CD4-positive, alpha-beta T cell (primary cell): ENCODE measurements around the gene TAS1R1. TPM values are rescaled to one million over a fixed set of nuclear protein-coding genes. Genes with fewer than 3 reads are reported as not detected.

Experiments
- ATAC-seq: fragments of 200-7000 bp; cut with Tn5 transposase; one replicate; pipeline ENCODE4 v1.10.0; 2022; ENCODE audit warnings: mild to moderate bottlenecking; ENCODE audit not compliant: poor library complexity
- CTCF ChIA-PET: fragments of 350-600 bp; sonication (Branson Sonifier 250); formaldehyde crosslinking; loops from one replicate; lab custom pipeline; 2021; ENCODE audit warnings: antibody characterized with exemption, inconsistent platforms; lab: Charles Lee
- POLR2A ChIA-PET: fragments of 350-600 bp; sonication (Branson Sonifier 250); formaldehyde crosslinking; loops from one replicate; lab custom pipeline; 2021; ENCODE audit warnings: antibody characterized with exemption, inconsistent platforms; lab: Charles Lee
- DNase-seq, 14 experiments: peaks; one replicate each; pipeline ENCODE4 v3.0.0-alpha.2; 2013 to 2020; ENCODE audit warnings: mixed read lengths in 2 of 14
- H3K27ac ChIP-seq, 2 donors: one replicate each; pipeline versions ENCODE4 v1.5.1 to v1.7.0; 2013; ENCODE audit warnings: low read length in 2 of 2, low read depth in 1 of 2, mild to moderate bottlenecking in 1 of 2
- H3K27me3 ChIP-seq, 2 experiments: 1 replicate in 1 of 2; 2 replicates in 1 of 2; pipeline versions ENCODE4 v1.6.1 to v1.7.0; 2013; ENCODE audit warnings: low read length in 2 of 2, control low read depth in 1 of 2, mild to moderate bottlenecking in 1 of 2, moderate library complexity in 1 of 2; ENCODE audit not compliant: insufficient read depth in 2 of 2, control insufficient read depth in 1 of 2
- H3K36me3 ChIP-seq: one replicate; pipeline ENCODE4 v1.6.1; 2013; ENCODE audit warnings: low read length, control low read depth; ENCODE audit not compliant: insufficient read depth
- H3K4me1 ChIP-seq: one replicate; pipeline ENCODE4 v1.6.1; 2013; ENCODE audit warnings: low read length, control low read depth; ENCODE audit not compliant: insufficient read depth
- H3K4me3 ChIP-seq: one replicate; pipeline ENCODE4 v1.5.1; 2013; ENCODE audit warnings: mild to moderate bottlenecking, low read length, moderate library complexity
- H3K9me3 ChIP-seq, 2 experiments: 1 replicate in 1 of 2; 2 replicates in 1 of 2; pipeline versions ENCODE4 v1.6.1 to v1.7.0; 2013; ENCODE audit warnings: low read length in 2 of 2, mild to moderate bottlenecking in 2 of 2, control low read depth in 1 of 2, moderate library complexity in 1 of 2; ENCODE audit not compliant: control insufficient read depth in 1 of 2, insufficient read depth in 1 of 2
- H3K27ac Mint-ChIP-seq: one replicate; pipeline ENCODE4 v1.8.0; 2020; ENCODE audit warnings: mixed read lengths
- H3K27me3 Mint-ChIP-seq: one replicate; pipeline ENCODE4 v1.8.0; 2021; ENCODE audit warnings: mixed read lengths
- H3K36me3 Mint-ChIP-seq: one replicate; pipeline ENCODE4 v1.8.0; 2021; ENCODE audit warnings: low read depth, mixed read lengths
- H3K4me1 Mint-ChIP-seq: one replicate; pipeline ENCODE4 v1.8.0; 2021; ENCODE audit warnings: low read depth, mixed read lengths
- H3K4me3 Mint-ChIP-seq: one replicate; pipeline ENCODE4 v1.8.0; 2020; ENCODE audit warnings: mild to moderate bottlenecking, mixed read lengths
- H3K9me3 Mint-ChIP-seq: one replicate; pipeline ENCODE4 v1.8.0; 2020; ENCODE audit warnings: mixed read lengths
- intact Hi-C, 2 experiments: fragments of 100-400 bp; cut with DNase I in 1 of 2; cut with micrococcal nuclease in 1 of 2; formaldehyde crosslinking; loops; one replicate each; pipeline versions ENCODE4 v1.15.1 to v1.9.0; 2023 to 2025; cut with DNase I, micrococcal nuclease
- total RNA-seq, 174 experiments: library from RNA in 2 of 174; stranded (reverse) in 2 of 174; gene quantifications; one replicate each; pipeline ENCODE4 v1.2.3 and lab custom pipeline; 2021 to 2026
- TF ChIP-seq, protein P1 (sequence below): fragments of 200-600 bp; IDR thresholded peaks from one replicate; pipeline ENCODE4 v1.8.0; 2022; ENCODE audit warnings: antibody characterized with exemption, mild to moderate bottlenecking

Gene TAS1R1
- total RNA-seq, 2 experiments from 2014 or later, result not detected

GRCh38 chr1:6601923-6602668 lies 47.0 kb downstream of the TAS1R1 start:
- no peaks in the 10 kb centered on the region for H3K27me3 ChIP-seq
- CTCF ChIA-PET, result interaction anchor here (1.2 to 5.3 kb wide), 6 partner anchors 10 to 47 kb away, joined by 3 to 22 read pairs (median 5); partner anchors contain the start of genes NOL9, TAS1R1, THAP3 and ZBTB48
- DNase-seq (peak in 8 of 14 experiments; percentile 22 to 64 (median 38)), ATAC-seq (peak; percentile 22)
- Mint-ChIP-seq H3K36me3 (peaks cover 39% of the 10 kb centered on the region), H3K27me3 (no peaks in the 10 kb centered on the region), H3K4me3 (peak overlapping the region; percentile 100), H3K4me1 (peaks cover 38% of the 10 kb centered on the region), H3K27ac (peak overlapping the region; percentile 100), H3K9me3 (no peaks in the 10 kb centered on the region)
- POLR2A ChIA-PET, result interaction anchor here (0.7 to 6.3 kb wide), 20 partner anchors 8 to 403 kb away, joined by 3 to 139 read pairs (median 7); partner anchors contain the start of genes CAMTA1, NOL9, PHF13 and RPL22
- no peaks in the 10 kb centered on the region for H3K9me3 ChIP-seq
- H3K27ac ChIP-seq, result peak overlapping the region; percentile 77 to 79
- intact Hi-C loops, result loop anchor here (1.0 to 10.0 kb wide), 5 partner anchors 22 to 47 kb away; partner anchors contain the start of genes NOL9 (in 1 of the 2), TAS1R1 (in 1 of the 2), THAP3 (in 1 of the 2) and ZBTB48 (in 1 of the 2)
- peaks cover 61% of the 10 kb centered on the region for H3K4me1 ChIP-seq
- H3K36me3 ChIP-seq, result peaks cover 19% of the 10 kb centered on the region
- TF ChIP-seq, protein P1, sequence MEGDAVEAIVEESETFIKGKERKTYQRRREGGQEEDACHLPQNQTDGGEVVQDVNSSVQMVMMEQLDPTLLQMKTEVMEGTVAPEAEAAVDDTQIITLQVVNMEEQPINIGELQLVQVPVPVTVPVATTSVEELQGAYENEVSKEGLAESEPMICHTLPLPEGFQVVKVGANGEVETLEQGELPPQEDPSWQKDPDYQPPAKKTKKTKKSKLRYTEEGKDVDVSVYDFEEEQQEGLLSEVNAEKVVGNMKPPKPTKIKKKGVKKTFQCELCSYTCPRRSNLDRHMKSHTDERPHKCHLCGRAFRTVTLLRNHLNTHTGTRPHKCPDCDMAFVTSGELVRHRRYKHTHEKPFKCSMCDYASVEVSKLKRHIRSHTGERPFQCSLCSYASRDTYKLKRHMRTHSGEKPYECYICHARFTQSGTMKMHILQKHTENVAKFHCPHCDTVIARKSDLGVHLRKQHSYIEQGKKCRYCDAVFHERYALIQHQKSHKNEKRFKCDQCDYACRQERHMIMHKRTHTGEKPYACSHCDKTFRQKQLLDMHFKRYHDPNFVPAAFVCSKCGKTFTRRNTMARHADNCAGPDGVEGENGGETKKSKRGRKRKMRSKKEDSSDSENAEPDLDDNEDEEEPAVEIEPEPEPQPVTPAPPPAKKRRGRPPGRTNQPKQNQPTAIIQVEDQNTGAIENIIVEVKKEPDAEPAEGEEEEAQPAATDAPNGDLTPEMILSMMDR, result no peak
- peak overlapping the region; percentile 95 for H3K4me3 ChIP-seq

DNA sequence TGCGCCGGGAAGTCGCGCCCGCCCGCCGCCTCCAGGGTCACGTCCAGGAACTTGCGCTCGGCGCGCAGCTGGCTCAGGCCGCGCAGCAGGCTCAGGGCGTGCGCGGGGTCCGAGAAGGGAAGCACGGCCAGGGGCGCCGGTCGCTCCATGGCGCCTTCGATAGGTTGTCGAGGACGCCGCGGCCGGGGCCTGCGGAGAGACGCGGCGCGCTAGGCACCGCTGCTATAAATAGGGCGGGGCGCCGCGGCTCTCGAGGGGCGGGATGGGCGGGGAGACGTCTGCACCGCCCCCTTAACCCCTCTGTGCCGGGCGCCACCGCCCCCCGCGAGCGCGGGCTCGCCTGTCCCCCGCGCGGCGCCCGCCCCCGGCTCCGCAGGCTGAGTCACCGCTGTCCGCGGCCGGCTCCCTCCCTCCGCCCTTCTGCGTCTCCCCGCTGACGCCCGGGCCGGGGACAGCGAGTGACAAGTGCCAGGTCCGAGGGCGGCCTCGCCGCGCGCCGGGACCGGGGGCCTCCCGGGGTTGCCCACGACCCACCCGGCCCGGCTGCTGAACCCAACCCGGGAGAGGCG lies 47.6 kb downstream of the TAS1R1 start, which contains the start of gene KLHL21:
Gene KLHL21 (minus strand): TSS at position 201 of the 569 bp plus-strand sequence. CDS start 52 bp downstream, at position 149.
- H3K36me3 Mint-ChIP-seq, result peaks cover 33% of the 10 kb centered on the region
- H3K27ac Mint-ChIP-seq, result peak within 1 kb of the TSS; percentile 100
- Histone ChIP-seq H3K27ac (peak within 1 kb of the TSS; percentile 80 to 95), H3K36me3 (peaks cover 12% of the 10 kb centered on the region), H3K4me3 (peak within 1 kb of the TSS; percentile 95), H3K4me1 (peaks cover 54% of the 10 kb centered on the region), H3K27me3 (no peaks in the 10 kb centered on the region), H3K9me3 (no peaks in the 10 kb centered on the region)
- TF ChIP-seq, protein P1, result no peak
- intact Hi-C loops, result loop anchor here (1.0 to 10.0 kb wide), 7 partner anchors 11 to 99 kb away; partner anchors contain the start of genes PHF13 (in 2 of the 2), DNAJC11 (in 1 of the 2), NOL9 (in 1 of the 2) and TAS1R1 (in 1 of the 2)
- ChIA-PET CTCF (interaction anchor here (1.0 to 5.3 kb wide), 8 partner anchors 10 to 48 kb away, joined by 3 to 22 read pairs (median 4); partner anchors contain the start of genes NOL9, TAS1R1, THAP3 and ZBTB48), POLR2A (interaction anchor here (0.7 to 6.3 kb wide), 23 partner anchors 9 to 404 kb away, joined by 3 to 139 read pairs (median 6); partner anchors contain the start of genes ACOT7, CAMTA1, NOL9 and PHF13)
- H3K27me3 Mint-ChIP-seq, result no peaks in the 10 kb centered on the region
- peak within 1 kb of the TSS; percentile 100 for H3K4me3 Mint-ChIP-seq
- H3K9me3 Mint-ChIP-seq, result no peaks in the 10 kb centered on the region
- H3K4me1 Mint-ChIP-seq, result peaks cover 36% of the 10 kb centered on the region
- ATAC-seq (peak; percentile 48), DNase-seq (peak; percentile 65 to 93 (median 84))
